ENCODE results near the gene FANCD2OS. TPM values are rescaled to one million over a fixed set of nuclear protein-coding genes. Genes with fewer than 3 reads are reported as not detected.

The FANCD2OS gene
- total RNA-seq, 1 experiment from 2014 or later, result not detected

DNA sequence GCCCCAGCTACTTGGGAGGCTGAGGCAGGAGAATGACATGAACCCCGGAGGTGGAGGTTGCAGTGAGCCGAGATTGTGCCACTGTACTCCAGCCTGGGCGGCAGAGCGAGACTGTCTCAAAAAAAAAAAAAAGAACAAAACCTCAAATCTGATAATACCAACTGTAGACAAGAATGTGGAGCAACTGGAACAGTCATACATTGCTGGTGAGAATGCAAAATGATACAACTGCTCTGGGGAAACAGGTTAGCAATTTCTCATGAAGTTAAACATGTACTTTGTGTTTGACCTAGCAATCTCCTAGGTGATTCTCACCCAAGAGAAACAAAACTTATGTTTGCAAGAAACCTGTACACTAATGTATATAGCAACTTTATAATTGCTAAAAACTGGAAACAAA is 29.1 kb upstream of the FANCD2OS start:
- no CpG with 5 or more reads among the region's 4 CpGs for WGBS (ENCODE audit: extremely low coverage, insufficient read length, low lambda C conversion rate)

More for the DNA sequence above, 29.1 kb upstream of the FANCD2OS start:
- Histone ChIP-seq H3K23me2 (ENCODE audit: insufficient read length, low read depth, low read length, poor library complexity, severe bottlenecking) (no peaks in the 10 kb centered on the region), H3K4me1 (ENCODE audit: insufficient read depth, low read length) (no peaks in the 10 kb centered on the region), H4K8ac (replicated peaks; ENCODE audit: insufficient read length, low read depth, low read length) (no peak overlapping the region), H3K27ac (ENCODE audit: insufficient read length, low read depth, low read length) (no peak overlapping the region), H3K79me1 (ENCODE audit: insufficient read depth, low read depth, low read length, poor library complexity, severe bottlenecking) (no peaks in the 10 kb centered on the region), H3K27me3 (ENCODE audit: insufficient read depth, low read length) (no peaks in the 10 kb centered on the region), H3K79me2 (ENCODE audit: insufficient read depth, low read length) (no peaks in the 10 kb centered on the region; the same call in 1 of the 2 replicates), H2AK5ac (ENCODE audit: insufficient read length, low read length) (no peak overlapping the region), H2BK120ac (ENCODE audit: low read depth, low read length, poor library complexity, severe bottlenecking) (no peak overlapping the region), H3K14ac (ENCODE audit: insufficient read depth, low read length) (no peak overlapping the region), H3K9ac (ENCODE audit: extremely low read depth, insufficient read length, low read length) (no peak overlapping the region), H3K18ac (ENCODE audit: insufficient read length, low read depth, low read length) (no peak overlapping the region), H2BK20ac (ENCODE audit: low read depth, low read length, poor library complexity, severe bottlenecking) (no peak overlapping the region), H2BK12ac (ENCODE audit: insufficient read length, low read depth, low read length) (no peak overlapping the region), H4K5ac (ENCODE audit: insufficient read length, low read depth, low read length) (no peak overlapping the region), H3T11ph (ENCODE audit: low read length) (no peak overlapping the region), H3K23ac (ENCODE audit: insufficient read length, low read depth, low read length) (no peak overlapping the region), H2BK15ac (ENCODE audit: low read depth, low read length) (no peak overlapping the region), H3K4ac (ENCODE audit: low read depth, low read length) (no peak overlapping the region), H2AFZ (ENCODE audit: low read length) (no peak overlapping the region), H3K9me3 (ENCODE audit: control insufficient read depth, low read depth, low read length) (no peaks in the 10 kb centered on the region), H3K56ac (ENCODE audit: insufficient read length, low read depth, low read length) (no peak overlapping the region), H2BK5ac (ENCODE audit: insufficient read length, low read length) (no peak overlapping the region), H3K4me2 (ENCODE audit: insufficient read depth, insufficient read length, low read length) (no peak overlapping the region), H4K91ac (ENCODE audit: insufficient read length, low read depth, low read length) (no peak overlapping the region), H4K20me1 (ENCODE audit: control insufficient read depth, insufficient read depth, insufficient read length) (no peaks in the 10 kb centered on the region)
- TF ChIP-seq, protein P1, sequence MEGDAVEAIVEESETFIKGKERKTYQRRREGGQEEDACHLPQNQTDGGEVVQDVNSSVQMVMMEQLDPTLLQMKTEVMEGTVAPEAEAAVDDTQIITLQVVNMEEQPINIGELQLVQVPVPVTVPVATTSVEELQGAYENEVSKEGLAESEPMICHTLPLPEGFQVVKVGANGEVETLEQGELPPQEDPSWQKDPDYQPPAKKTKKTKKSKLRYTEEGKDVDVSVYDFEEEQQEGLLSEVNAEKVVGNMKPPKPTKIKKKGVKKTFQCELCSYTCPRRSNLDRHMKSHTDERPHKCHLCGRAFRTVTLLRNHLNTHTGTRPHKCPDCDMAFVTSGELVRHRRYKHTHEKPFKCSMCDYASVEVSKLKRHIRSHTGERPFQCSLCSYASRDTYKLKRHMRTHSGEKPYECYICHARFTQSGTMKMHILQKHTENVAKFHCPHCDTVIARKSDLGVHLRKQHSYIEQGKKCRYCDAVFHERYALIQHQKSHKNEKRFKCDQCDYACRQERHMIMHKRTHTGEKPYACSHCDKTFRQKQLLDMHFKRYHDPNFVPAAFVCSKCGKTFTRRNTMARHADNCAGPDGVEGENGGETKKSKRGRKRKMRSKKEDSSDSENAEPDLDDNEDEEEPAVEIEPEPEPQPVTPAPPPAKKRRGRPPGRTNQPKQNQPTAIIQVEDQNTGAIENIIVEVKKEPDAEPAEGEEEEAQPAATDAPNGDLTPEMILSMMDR (conservative IDR thresholded peaks at IDR 0.05), result no peak
- Mint-ChIP-seq H3K27ac (no peak overlapping the region), H3K4me3 (no peak overlapping the region), H3K36me3 (ENCODE audit: insufficient read depth in 1 of 3, low read depth in 3 of 3) (peaks cover 0 to 2% (median 0%) of the 10 kb centered on the region in 3 experiments; a peak in 2 of 7 replicates), H3K9me3 (peaks cover 2 to 6% of the 10 kb centered on the region in 2 experiments; a peak in 4 of 5 replicates), H3K27me3 (ENCODE audit: low read depth) (peaks cover 3% of the 10 kb centered on the region; the same call in 1 of the 2 replicates), H3K4me1 (no peaks in the 10 kb centered on the region)
- DNase-seq, result no peak

Data from H9 (cell line).